ENCODE data around the gene SHISA3.

GRCh38 chr4:42436928-42437565 lies 39.8 kb downstream of the SHISA3 start:
- no peak for TF ChIP-seq CTCF (IDR thresholded peaks at IDR 0.05)
- TF ChIP-seq SIN3A (IDR thresholded peaks at IDR 0.05; ENCODE audit: borderline replicate concordance, insufficient read depth, low read depth, low read length) = no peak
- TF ChIP-seq POLR2AphosphoS5 (IDR thresholded peaks at IDR 0.05; ENCODE audit: low read depth, low read length) = no peak
- TF ChIP-seq REST (IDR thresholded peaks at IDR 0.05; ENCODE audit: insufficient read depth in 1 of 2, low read depth in 2 of 2, low read length in 1 of 2) = no peak
- no peak for TF ChIP-seq TCF7L2 (IDR thresholded peaks at IDR 0.05; ENCODE audit: low read depth, low read length)
